ENCODE data around the gene RPS23. TPM values are rescaled to one million over a fixed set of nuclear protein-coding genes. Genes with fewer than 3 reads are reported as not detected.

Gene RPS23
- total RNA-seq, 1 experiment from 2014 or later, result 2,206 TPM

DNA sequence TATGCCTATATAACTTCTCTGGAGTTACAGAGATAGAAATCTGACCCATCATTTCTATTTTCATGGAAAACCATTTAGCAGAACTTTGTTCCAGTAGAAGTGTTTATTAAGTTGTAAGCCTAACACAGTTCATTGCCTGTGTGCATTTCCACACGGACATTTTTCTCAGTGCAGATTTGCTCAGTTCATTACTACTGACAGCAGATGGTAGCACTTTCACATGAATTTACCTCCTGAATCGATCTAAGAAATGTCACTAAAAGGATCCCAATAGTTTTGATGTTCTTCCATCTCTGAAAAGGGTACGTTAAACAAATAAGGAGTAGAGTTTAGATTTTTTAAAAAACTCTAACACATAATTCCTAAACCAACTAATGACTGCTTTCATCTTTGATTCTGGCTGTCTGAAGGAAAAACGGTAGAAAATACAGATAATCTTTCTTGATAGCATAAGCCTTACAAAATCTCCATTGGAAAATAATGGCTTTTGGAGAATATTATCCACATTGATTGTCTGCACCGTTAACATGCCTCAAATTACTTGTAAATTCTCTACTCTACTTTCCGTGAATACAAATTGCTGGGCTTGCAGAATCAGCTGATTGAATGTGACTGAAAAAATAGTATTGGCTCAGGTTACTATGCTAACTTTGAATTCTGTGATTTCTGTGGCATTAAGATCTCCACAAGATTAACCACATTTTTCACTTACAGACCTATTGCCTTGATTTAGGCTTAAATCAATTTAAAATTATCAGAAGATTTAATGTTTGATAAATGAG, 33.1 kb downstream of the RPS23 start:
- ChIA-PET POLR2A (no interaction called here), CTCF (no interaction called here), RAD21 (ENCODE audit: low non-redundant PET in 1 of 2, low total read pairs in 2 of 2, uncharacterized antibody in 2 of 2, unreplicated experiment in 2 of 2) (no interaction called here)
- Histone ChIP-seq H3K9ac (ENCODE audit: low read length) (no peak overlapping the region), H2AFZ (ENCODE audit: low read depth, low read length, poor library complexity, severe bottlenecking) (no peak overlapping the region), H3K79me2 (ENCODE audit: insufficient read depth, low read length) (no peaks in the 10 kb centered on the region), H3K9me2 (ENCODE audit: insufficient read depth) (no peaks in the 10 kb centered on the region), H3K9me3 (ENCODE audit: control insufficient read depth in 1 of 2, insufficient read depth in 1 of 2, low read depth in 1 of 2, low read length in 2 of 2) (no peaks in the 10 kb centered on the region), H4K20me1 (ENCODE audit: insufficient read depth) (no peaks in the 10 kb centered on the region), H3K4me3 (replicated peaks in 1 of 2; ENCODE audit: low read depth in 1 of 2, low read length in 2 of 2) (no peak overlapping the region), H3K27ac (ENCODE audit: low read depth, low read length) (no peak overlapping the region), H3K36me3 (ENCODE audit: control insufficient read depth in 1 of 2, insufficient read depth in 2 of 2, low read length in 2 of 2) (no peaks in the 10 kb centered on the region), H3K4me2 (ENCODE audit: low read length) (no peak overlapping the region), H3K4me1 (ENCODE audit: control insufficient read depth in 1 of 2, insufficient read depth in 2 of 2, low read length in 2 of 2) (no peaks in the 10 kb centered on the region), H3K27me3 (ENCODE audit: insufficient read depth, low read length) (no peaks in the 10 kb centered on the region)
- intact Hi-C loops (cut with micrococcal nuclease), result no loop called here
- no TSS peak for BruUV-seq (replicated peaks)
- ATAC-seq (no peak), DNase-seq (ENCODE audit: low read depth, low spot score) (no peak)
- TF ChIP-seq POLR2A (IDR thresholded peaks at IDR 0.05; ENCODE audit: borderline replicate concordance, extremely low read depth, insufficient read depth, insufficient read length) (no peak), EZH2phosphoT487 (IDR thresholded peaks at IDR 0.05; ENCODE audit: borderline replicate concordance) (no peak), CEBPB (IDR thresholded peaks at IDR 0.05; ENCODE audit: low read depth) (no peak), SP1 (IDR thresholded peaks at IDR 0.05; ENCODE audit: low read depth) (no peak), YY1 (IDR thresholded peaks at IDR 0.05; ENCODE audit: extremely low read depth, insufficient replicate concordance, low read depth, low read length) (no peak), JUND (IDR thresholded peaks at IDR 0.05) (no peak), ZNF274 (IDR thresholded peaks at IDR 0.05; ENCODE audit: low read depth, low read length) (no peak), CTCF (IDR thresholded peaks at IDR 0.05 in 2 of 3, conservative IDR thresholded peaks at IDR 0.05 in 1 of 3; ENCODE audit: borderline replicate concordance in 1 of 3, insufficient read depth in 1 of 3, low read depth in 2 of 3, low read length in 2 of 3) (no peak), EZH2 (IDR thresholded peaks at IDR 0.05) (no peak), ELF1 (IDR thresholded peaks at IDR 0.05; ENCODE audit: borderline replicate concordance, low read depth) (no peak), RAD21 (IDR thresholded peaks at IDR 0.05; ENCODE audit: low read depth) (no peak), SIN3A (IDR thresholded peaks at IDR 0.05; ENCODE audit: low read depth) (no peak)
- TF ChIP-seq, protein P1, sequence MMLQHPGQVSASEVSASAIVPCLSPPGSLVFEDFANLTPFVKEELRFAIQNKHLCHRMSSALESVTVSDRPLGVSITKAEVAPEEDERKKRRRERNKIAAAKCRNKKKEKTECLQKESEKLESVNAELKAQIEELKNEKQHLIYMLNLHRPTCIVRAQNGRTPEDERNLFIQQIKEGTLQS (IDR thresholded peaks at IDR 0.05), result no peak
- TF ChIP-seq, protein P2, sequence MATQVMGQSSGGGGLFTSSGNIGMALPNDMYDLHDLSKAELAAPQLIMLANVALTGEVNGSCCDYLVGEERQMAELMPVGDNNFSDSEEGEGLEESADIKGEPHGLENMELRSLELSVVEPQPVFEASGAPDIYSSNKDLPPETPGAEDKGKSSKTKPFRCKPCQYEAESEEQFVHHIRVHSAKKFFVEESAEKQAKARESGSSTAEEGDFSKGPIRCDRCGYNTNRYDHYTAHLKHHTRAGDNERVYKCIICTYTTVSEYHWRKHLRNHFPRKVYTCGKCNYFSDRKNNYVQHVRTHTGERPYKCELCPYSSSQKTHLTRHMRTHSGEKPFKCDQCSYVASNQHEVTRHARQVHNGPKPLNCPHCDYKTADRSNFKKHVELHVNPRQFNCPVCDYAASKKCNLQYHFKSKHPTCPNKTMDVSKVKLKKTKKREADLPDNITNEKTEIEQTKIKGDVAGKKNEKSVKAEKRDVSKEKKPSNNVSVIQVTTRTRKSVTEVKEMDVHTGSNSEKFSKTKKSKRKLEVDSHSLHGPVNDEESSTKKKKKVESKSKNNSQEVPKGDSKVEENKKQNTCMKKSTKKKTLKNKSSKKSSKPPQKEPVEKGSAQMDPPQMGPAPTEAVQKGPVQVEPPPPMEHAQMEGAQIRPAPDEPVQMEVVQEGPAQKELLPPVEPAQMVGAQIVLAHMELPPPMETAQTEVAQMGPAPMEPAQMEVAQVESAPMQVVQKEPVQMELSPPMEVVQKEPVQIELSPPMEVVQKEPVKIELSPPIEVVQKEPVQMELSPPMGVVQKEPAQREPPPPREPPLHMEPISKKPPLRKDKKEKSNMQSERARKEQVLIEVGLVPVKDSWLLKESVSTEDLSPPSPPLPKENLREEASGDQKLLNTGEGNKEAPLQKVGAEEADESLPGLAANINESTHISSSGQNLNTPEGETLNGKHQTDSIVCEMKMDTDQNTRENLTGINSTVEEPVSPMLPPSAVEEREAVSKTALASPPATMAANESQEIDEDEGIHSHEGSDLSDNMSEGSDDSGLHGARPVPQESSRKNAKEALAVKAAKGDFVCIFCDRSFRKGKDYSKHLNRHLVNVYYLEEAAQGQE (IDR thresholded peaks at IDR 0.05; ENCODE audit: low read depth), result no peak
